ENCODE measurements around the gene SHC4. TPM values are rescaled to one million over a fixed set of nuclear protein-coding genes. Genes with fewer than 3 reads are reported as not detected.

SHC4 gene
- polyA plus RNA-seq, 1 of the 3 experiments (the other 2 are of a cell fraction), result 1.6 TPM

DNA sequence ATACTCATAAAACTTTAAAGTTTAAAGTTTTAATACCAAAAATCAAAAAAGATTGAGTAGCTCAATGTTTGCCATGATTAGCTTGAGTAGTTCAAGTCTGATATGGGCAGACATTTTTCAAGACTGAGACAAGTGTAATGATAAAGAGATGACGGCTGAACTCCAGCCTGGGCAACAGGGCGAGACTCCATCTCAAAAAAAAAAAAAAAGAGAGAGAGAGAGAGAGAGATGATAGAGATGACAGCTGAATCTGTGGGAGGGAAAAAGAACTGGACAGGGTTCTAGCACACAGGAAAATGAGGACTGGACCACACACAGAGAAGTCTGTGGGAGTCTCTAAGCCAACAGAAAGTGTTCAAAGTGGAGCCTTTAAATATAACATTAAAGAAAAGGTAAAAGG is 178.0 kb downstream of the SHC4 start:
- POLR2A ChIA-PET, result no interaction called here
- Histone ChIP-seq H3K27me3 (ENCODE audit: insufficient read depth) (no peaks in the 10 kb centered on the region), H3K36me3 (replicated peaks in 1 of 2; ENCODE audit: control insufficient read depth in 1 of 2, insufficient read depth in 2 of 2, low read length in 1 of 2) (peaks cover 53 to 78% of the 10 kb centered on the region in 2 experiments), H3K9ac (no peak overlapping the region), H3K4me2 (no peak overlapping the region), H3K4me1 (ENCODE audit: control insufficient read depth in 1 of 2, insufficient read depth in 2 of 2, low read depth in 1 of 2, low read length in 1 of 2) (no peaks in the 10 kb centered on the region), H3K9me2 (no peaks in the 10 kb centered on the region), H3K27ac (ENCODE audit: low read depth in 2 of 2, low read length in 1 of 2) (no peak overlapping the region), H3F3A (replicated peaks; ENCODE audit: insufficient read depth) (peaks cover 17% of the 10 kb centered on the region), H3K4me3 (ENCODE audit: low read depth in 2 of 2, low read length in 1 of 2) (no peak overlapping the region), H3K9me3 (no peaks in the 10 kb centered on the region), H4K20me1 (ENCODE audit: insufficient read depth) (no peaks in the 10 kb centered on the region), H2AFZ (ENCODE audit: low read depth) (no peak overlapping the region), H3K79me2 (ENCODE audit: insufficient read depth) (no peaks in the 10 kb centered on the region)
- WGBS (ENCODE audit: low lambda C conversion rate), result 94% methylated on average over 2 of the region's 2 CpGs
- CTCF ChIA-PET, result interaction anchor here (0.7 to 1.1 kb wide), 3 partner anchors 15 to 428 kb away, joined by 3 read pairs; no protein-coding TSS in a partner anchor
- TF ChIP-seq YY1 (IDR thresholded peaks at IDR 0.05; ENCODE audit: low read depth) (no peak), MEF2A (IDR thresholded peaks at IDR 0.05; ENCODE audit: borderline replicate concordance, low read depth) (no peak), SIN3A (IDR thresholded peaks at IDR 0.05; ENCODE audit: borderline replicate concordance, low read depth, low read length) (no peak), IRF3 (IDR thresholded peaks at IDR 0.05; ENCODE audit: low read depth, low read length) (no peak), NFIC (IDR thresholded peaks at IDR 0.05; ENCODE audit: borderline replicate concordance) (no peak), SMC3 (IDR thresholded peaks at IDR 0.05; ENCODE audit: low read depth, low read length) (no peak), FOXJ3 (CRISPR knock-in tag; IDR thresholded peaks at IDR 0.05) (no peak), GATA2 (CRISPR knock-in tag; IDR thresholded peaks at IDR 0.05) (no peak), RXRA (IDR thresholded peaks at IDR 0.05; ENCODE audit: borderline replicate concordance, low read depth) (no peak), JUND (IDR thresholded peaks at IDR 0.05) (no peak), TEAD4 (IDR thresholded peaks at IDR 0.05; ENCODE audit: borderline replicate concordance, insufficient read depth) (no peak), ELF1 (IDR thresholded peaks at IDR 0.05) (no peak), RFX5 (IDR thresholded peaks at IDR 0.05; ENCODE audit: low read length) (no peak)
- TF ChIP-seq, protein P1, sequence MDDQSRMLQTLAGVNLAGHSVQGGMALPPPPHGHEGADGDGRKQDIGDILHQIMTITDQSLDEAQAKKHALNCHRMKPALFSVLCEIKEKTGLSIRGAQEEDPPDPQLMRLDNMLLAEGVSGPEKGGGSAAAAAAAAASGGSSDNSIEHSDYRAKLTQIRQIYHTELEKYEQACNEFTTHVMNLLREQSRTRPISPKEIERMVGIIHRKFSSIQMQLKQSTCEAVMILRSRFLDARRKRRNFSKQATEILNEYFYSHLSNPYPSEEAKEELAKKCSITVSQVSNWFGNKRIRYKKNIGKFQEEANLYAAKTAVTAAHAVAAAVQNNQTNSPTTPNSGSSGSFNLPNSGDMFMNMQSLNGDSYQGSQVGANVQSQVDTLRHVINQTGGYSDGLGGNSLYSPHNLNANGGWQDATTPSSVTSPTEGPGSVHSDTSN (IDR thresholded peaks at IDR 0.05), result no peak
- TF ChIP-seq, protein P2, sequence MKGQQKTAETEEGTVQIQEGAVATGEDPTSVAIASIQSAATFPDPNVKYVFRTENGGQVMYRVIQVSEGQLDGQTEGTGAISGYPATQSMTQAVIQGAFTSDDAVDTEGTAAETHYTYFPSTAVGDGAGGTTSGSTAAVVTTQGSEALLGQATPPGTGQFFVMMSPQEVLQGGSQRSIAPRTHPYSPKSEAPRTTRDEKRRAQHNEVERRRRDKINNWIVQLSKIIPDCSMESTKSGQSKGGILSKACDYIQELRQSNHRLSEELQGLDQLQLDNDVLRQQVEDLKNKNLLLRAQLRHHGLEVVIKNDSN (IDR thresholded peaks at IDR 0.05; ENCODE audit: borderline replicate concordance, low read depth), result no peak
- DNase-seq, result no peak

DNA sequence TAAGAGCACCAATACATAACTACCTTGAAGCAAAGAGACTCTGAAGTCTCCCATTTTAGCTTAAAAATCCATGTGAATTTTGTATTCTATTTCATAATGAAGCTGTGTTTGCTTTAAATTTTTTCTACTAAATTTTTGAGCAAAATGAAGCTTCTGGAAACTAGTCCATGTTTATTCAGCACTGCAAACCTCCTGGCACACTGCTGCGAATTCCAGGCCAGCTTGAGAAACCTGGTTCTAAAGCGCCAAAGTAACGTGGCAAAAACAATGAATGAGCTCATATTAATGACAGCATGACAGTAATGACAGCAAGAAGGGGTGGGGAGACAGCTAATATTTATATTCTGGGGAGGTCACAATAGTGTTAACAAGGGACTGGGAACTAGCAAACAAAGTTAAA is 178.5 kb downstream of the SHC4 start:
- POLR2A ChIA-PET, result no interaction called here

More for the DNA sequence above, 178.5 kb downstream of the SHC4 start:
- TF ChIP-seq TCF12 (IDR thresholded peaks at IDR 0.05) (no peak), IRF3 (IDR thresholded peaks at IDR 0.05; ENCODE audit: low read depth, low read length) (no peak)
- CTCF ChIA-PET, result interaction anchor here (1.1 kb wide), 1 partner anchor 16 kb away, joined by 3 read pairs; no protein-coding TSS in a partner anchor
- Histone ChIP-seq H3K27ac (ENCODE audit: low read depth in 2 of 2, low read length in 1 of 2) (no peak overlapping the region), H3K4me3 (ENCODE audit: low read depth in 2 of 2, low read length in 1 of 2) (no peak overlapping the region), H2AFZ (ENCODE audit: low read depth) (no peak overlapping the region), H4K20me1 (ENCODE audit: insufficient read depth) (no peaks in the 10 kb centered on the region), H3K36me3 (replicated peaks in 1 of 2; ENCODE audit: control insufficient read depth in 1 of 2, insufficient read depth in 2 of 2, low read length in 1 of 2) (peaks cover 58 to 79% of the 10 kb centered on the region in 2 experiments), H3K9me3 (no peaks in the 10 kb centered on the region), H3F3A (replicated peaks; ENCODE audit: insufficient read depth) (peaks cover 18% of the 10 kb centered on the region), H3K9me2 (no peaks in the 10 kb centered on the region), H3K4me2 (no peak overlapping the region), H3K79me2 (ENCODE audit: insufficient read depth) (no peaks in the 10 kb centered on the region), H3K27me3 (ENCODE audit: insufficient read depth) (no peaks in the 10 kb centered on the region), H3K9ac (no peak overlapping the region), H3K4me1 (ENCODE audit: control insufficient read depth in 1 of 2, insufficient read depth in 2 of 2, low read depth in 1 of 2, low read length in 1 of 2) (no peaks in the 10 kb centered on the region)
- no peak for DNase-seq
- 98% methylated on average over 3 of the region's 3 CpGs for WGBS (ENCODE audit: low lambda C conversion rate)
